ENCODE data around the gene CTDNEP1.
A peak's percentile ranks its signal among the peaks of the same experiment; 100 is the strongest.

CTDNEP1 gene

DNA sequence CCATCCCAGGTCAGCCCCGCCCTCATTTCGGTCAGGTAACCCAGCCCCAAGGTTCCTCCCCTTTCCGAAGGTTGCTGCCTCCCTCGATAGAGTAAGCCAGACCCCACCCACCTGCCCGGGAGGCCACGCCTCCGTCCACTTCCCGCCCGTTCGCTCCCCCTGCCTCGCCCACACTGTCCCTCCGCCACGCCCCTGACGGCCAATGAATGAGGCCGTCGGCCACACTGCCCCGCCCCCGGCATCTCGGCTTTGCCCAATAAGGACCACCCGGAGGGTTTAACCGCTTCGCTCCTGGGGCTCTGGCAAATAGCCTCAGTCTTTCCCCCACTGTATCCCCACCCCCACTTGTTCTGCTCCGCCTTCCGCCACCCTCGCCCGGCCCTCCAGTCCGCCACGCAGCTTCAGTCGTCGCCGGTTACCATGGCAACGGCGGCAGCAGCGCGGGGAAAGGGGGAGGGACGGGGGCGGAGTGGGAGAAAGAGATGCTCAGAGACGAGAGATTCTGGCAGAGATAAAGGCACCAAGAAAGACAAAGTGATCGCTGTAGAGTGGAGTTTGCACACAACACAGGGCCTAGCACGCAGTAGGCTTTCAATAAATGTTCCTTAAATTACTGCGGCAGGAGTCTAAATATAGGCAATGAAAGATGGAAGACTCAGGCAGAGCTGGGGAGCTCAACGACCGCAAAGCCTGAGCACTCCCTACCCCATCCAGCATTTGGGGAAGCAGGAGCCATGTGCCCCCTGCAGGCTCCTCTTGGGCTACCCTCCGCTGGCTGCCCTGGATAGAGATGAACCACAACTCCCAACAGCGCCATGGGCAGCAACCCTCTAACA is 37.0 kb downstream of the CTDNEP1 start:
- peak; percentile 99 for DNase-seq

DNA sequence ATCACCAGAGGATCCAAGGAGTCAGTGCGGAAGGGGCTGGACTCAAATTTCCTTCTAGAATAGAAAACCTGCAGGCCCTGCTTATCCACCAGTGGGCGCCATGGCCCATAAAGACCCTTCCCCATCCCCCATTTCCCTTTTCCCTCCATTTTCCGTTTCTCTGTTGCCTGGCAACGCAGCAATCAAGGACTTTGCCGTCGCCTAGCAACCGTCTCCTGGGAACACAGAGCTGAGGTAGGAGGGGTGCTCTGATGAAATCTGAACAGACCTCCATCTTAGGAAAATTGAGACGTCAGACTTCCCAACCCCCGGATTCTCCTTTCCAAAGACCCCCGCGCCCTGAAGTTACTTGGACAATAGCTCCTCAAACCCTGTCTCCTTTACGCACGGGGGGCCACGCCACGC is 37.6 kb downstream of the CTDNEP1 start:
- DNase-seq, result peak; percentile 96

DNA sequence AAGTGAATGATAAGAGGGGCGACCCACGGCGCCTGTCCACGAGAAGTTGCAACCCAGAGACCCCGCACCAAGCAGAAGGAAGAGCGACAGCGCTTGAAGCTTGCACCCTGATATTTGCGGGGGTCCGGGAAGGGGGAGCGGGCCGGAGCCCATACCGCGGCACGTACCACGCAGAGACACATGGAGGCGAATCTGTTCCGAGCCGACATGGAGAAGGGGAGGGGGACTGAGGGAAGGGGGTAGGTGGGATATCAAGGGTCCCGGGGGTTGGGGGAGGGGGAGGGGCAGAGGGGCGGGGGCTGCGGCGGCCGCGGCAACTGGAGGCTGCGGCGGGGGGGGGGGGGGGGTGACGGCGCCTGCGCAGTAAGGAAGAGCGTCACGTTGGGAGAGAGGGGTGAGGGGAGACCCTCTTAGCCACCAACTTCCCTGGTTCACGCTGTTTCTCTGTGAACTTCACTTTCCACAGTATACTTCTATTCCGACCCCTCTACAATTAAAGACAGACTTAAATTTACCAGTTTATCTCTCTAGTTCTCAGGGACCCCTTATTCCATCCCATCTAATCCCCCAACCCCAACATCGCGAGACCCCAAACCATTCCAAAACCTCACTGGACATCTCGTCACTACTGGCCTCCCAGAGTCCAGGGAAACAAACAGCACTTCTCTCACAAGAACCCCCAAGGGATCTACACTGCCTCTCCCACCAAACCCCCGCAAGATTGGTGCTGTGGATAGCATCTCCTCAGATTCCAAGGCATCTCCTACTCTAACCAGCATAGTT is 39.9 kb downstream of the CTDNEP1 start:
- no peak for DNase-seq

DNA sequence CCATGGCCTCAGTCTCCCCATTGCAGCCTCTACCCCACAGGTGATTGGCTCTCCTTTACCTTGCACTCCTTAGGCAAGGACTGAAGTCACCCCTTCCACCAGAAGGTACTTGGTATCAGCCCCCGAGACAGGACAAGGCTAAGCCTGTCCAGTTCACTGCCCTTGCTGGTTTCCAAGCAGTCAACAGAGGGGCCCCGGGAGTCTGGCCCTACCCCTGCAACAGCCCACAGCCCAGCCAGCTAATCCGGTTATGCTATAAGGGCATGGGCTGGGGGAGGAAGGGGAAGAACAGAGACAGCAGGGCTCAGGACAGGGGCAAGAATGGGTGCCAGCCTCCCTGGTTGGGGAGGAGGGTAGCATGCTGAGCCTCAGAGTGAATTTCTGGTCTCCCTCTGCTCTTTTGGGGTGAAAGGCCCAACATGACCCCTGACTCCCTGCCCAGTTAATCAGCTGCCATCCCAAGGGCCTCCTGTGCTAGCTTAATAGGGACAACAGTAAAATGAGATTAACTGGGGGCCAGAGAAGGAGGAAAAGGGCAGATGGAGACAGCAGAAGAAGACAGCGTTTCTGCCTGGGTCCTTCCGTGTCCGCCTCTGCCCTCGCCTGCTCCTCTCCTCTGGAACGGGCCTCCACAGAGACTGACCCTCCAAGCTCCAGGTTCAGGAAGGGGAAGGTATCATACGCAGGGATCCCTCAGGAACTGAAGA is 42.6 kb downstream of the CTDNEP1 start:
- DNase-seq, result no peak

DNA sequence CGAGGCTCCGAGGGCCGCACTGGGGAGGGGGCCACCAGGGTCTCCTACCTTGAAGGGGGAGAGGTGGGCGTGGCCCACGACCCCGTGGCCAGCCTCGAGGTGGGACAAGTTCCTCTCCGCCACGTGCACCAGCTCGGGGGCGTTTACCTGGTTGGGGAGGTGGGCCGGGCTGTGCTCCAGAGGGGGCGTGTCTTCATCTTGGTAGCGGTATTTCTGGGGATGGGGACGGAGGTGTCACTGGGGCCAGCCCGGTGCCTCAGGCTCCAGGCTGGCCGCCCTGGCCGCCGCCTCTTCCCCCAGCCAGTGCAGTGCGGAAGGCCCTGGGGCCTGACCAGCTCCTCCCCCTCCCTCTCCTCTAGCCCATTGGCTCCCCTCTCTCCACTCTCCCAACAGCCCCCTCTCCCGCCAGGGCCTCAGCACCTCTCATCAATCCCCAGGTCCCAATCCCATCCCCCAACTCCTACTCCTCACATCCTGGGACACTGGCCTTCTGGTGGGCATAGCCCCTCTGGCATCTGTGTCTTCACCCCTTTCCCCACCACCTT is 43.4 kb downstream of the CTDNEP1 start:
- no peak for DNase-seq

GRCh38 chr17:7207120-7208001 is 44.2 kb downstream of the CTDNEP1 start:
- DNase-seq, result no peak

DNA sequence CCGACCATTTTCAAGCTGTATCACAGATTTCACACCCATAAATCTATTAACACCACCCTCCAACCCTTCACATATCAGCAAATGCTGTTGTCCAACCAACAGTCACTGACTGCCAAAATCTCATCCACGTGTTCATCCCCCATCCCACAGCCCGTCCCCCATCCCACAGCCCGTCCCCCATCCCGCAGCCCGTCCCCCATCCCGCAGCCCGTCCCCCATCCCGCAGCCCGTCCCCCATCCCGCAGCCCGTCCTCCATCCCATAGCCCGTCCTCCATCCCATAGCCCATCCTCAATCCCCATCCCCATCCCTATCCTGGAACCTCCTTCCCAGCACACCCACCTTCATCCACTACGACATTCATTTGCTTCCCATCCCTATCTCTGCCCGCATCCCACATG is 46.0 kb downstream of the CTDNEP1 start:
- no peak for DNase-seq

DNA sequence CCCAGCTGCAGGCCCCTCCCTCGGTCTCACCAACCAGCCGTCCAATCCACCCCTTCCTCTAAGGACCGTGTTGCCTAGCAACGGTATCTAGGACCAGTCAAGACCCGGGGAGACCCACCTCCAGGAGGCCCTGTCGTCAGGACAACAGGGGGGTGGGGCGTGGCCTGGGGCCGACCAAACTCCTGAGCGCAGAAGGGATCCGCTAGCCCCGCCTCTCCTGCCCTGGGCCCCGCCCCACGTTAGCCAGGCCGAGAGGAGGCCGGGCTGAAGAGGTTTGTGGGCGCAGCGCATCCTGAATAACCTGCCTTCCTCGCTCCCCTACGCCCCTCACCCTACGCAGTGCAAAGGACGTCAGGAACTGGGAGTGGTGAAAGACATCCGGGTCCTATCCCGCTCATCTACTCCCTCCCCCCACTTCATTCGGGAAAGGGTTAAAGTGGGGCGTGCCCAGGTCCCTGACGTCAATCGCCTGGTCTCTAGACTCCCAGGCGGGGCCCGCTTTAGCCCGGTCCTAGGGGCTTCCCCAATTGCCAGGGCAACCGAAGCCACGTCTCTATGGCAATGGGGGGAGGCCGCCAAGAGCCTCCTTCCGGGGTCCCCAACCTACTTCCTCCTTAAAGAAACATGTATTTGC is 46.6 kb downstream of the CTDNEP1 start:
- DNase-seq, result peak; percentile 97

- no peak for DNase-seq
These were observed 47.2 kb downstream of the CTDNEP1 start for GRCh38 chr17:7204336-7204735.

GRCh38 chr17:7203391-7203790 is 48.1 kb downstream of the CTDNEP1 start:
- DNase-seq, result no peak

DNA sequence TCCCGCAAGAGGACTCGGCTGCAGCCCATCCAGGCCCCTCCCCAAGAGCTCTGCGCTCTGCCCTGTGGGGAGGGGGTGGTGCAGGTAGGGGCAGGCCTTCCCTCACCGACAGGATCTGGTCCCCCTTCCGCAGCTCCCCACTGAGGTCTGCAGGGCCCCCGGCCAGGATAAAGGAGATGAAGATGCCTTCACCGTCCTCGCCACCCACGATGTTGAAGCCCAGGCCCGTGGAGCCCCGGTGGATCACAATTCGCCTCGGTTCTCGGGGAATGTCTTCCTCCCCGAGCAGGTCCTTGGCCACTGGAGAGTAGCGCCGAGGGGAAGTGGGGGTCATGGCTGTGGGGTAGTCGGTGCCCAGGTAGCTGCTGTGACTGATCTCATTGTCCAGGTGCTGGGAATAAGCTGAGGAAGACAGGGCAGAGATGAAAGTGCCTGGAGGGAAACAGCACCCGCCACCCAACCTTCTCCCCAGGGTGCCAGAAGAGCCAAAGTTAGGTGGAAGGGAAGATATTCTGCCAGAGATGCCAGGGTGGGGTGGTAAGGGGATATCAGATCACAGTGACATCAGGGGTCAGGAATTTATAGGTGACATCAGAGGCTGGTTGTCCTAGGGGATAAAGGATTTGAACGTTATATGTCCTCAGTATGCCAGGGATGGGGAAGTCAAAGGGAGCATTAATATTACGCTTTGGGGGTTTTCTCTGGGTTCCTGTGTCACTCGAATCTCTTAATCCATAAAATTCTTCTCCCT is 54.7 kb downstream of the CTDNEP1 start:
- DNase-seq, result no peak

DNA sequence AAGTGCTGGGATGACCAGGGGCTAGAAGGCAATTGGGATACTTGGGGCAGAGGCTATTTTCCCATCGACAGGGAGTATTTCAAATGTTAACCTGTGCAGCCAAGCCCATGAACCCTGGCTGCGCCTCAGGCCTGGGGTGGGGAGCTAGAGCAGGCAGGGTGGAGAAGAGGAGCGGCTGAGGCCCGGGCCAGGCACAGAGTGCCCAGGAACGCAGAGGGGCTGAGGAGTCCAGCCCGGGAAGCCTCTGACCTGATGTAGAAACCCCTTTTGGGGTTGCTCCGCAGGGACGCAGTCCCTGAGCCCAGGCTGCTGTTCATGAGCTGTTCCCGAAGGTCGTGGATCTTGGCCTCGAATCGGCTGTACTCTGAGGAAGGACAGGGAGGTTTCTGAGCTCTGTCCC is 55.6 kb downstream of the CTDNEP1 start:
- DNase-seq, result no peak

Data from NCI-H146 (cell line).